GM18505 (cell line): ENCODE data around the gene AGXT.
"Not testable (repeated sequence)": the region's sequence is repeated elsewhere in the genome, so short reads cannot be mapped to it uniquely, and the experiment has no call there.

Experiments used
- ATAC-seq: cut with Tn5 transposase; IDR thresholded peaks from one replicate; pipeline ENCODE4 v1.9.1; 2021; ENCODE audit not compliant: unreplicated experiment
- POLR2A ChIP-seq: IDR thresholded peaks from 4 replicates; pipeline ENCODE4 v1.6.1; 2011; ENCODE audit warnings: borderline replicate concordance; ENCODE audit not compliant: insufficient read depth, insufficient read length; ENCODE audit errors: extremely low read depth

AGXT gene

DNA sequence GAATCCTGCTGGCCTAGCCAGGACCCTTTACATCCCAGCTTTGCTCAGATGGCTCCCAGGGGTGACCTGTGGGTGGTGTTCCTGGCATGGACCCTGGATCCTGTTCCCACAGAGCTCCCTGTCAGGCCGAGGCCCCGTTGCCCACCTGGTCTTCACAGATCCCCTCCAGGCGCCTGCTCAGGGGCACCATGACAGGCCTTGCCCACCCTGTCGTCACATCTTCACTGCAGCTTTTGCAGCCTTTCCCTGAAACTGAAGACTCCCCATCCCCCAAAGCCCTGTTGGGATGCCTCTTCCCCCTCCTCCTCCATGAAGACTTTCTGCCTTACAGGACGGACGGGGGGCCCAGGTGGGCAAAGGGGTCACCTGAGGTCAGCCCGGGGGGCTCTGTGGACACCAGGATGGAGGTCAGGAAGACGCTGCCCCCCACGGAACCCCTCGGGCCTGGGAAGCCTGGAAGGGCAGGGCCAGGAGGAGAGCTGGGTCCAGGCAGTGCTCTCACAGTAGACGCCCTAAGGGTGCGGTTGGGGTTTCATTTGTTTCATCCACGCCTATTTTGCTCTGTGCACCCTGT lies 35.6 kb upstream of the AGXT start:
- TF ChIP-seq POLR2A = no peak
- no peak for ATAC-seq

DNA sequence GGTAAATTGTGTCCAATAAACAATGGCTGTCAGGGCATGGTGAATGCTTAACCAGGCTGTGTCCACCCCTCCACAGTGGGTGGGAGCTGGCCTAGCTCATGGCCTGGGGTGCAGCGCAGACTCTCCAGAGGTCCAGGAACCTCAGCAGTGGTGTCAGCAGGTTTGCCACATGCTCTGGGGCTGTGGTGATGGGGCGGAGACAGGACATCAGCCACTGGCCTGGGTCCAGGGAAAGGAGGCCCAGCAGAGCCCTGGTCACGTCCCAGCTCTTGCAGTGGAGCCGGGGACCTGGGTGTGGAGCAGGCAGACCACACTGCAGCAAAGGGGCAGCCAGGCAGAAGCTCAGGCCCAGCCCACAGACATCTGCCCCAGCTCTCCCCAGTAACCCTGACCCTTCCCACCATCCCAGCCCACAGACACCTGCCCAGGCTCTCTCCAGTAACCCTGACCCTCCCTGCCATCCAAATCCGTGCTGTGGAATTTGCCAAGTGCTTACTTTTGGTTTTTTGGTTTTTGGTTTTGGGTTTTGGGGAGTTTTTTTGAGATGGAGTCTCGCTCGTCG lies 34.8 kb upstream of the AGXT start:
- TF ChIP-seq POLR2A = no peak
- ATAC-seq = no peak

- no peak for TF ChIP-seq POLR2A
- no peak for ATAC-seq
Measured at GRCh38 chr2:240834377-240834975, 34.1 kb upstream of the AGXT start.

DNA sequence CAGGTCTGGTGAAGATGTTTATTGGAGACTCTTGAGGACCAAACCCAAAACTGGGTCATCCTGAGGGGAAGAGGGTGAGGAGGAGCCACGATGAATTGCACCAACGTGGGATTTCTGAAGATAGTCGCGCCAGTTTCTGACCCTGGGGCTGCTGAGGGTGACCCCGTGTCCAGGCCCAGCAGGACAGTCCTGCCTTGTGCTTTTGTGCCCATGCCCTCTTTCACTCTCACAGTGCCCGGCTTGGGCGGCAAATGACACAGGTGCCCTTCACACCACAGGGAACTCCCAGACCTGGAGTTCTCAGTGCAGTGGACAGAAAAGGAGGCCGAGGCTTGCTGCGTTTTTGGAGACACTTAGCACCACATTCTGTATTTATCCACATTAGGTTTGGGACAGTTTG lies 33.1 kb upstream of the AGXT start:
- no peak for TF ChIP-seq POLR2A
- no peak for ATAC-seq

GRCh38 chr2:240836781-240837467 lies 31.7 kb upstream of the AGXT start:
- no peak for ATAC-seq
- TF ChIP-seq POLR2A = no peak

DNA sequence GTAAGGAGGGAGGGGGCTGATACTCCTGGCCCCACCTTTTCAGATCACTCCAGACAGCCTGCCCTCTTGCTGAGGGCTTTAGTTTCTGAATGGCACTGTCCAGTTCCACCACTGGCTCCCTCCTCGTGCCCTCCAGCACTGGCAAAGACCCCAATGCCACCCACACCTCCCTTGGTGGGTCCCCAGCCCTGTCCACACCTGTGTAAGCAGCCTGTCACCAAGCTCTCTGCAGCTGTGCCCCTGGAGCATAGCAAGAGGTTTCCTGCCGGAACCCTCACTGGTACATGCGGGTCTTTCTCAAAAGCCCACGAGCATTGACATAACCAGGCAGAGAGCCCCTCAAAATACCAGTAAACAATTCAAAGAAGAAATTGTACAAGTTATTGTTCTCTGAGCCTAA lies 31.0 kb upstream of the AGXT start:
- no peak for ATAC-seq
- no peak for TF ChIP-seq POLR2A

DNA sequence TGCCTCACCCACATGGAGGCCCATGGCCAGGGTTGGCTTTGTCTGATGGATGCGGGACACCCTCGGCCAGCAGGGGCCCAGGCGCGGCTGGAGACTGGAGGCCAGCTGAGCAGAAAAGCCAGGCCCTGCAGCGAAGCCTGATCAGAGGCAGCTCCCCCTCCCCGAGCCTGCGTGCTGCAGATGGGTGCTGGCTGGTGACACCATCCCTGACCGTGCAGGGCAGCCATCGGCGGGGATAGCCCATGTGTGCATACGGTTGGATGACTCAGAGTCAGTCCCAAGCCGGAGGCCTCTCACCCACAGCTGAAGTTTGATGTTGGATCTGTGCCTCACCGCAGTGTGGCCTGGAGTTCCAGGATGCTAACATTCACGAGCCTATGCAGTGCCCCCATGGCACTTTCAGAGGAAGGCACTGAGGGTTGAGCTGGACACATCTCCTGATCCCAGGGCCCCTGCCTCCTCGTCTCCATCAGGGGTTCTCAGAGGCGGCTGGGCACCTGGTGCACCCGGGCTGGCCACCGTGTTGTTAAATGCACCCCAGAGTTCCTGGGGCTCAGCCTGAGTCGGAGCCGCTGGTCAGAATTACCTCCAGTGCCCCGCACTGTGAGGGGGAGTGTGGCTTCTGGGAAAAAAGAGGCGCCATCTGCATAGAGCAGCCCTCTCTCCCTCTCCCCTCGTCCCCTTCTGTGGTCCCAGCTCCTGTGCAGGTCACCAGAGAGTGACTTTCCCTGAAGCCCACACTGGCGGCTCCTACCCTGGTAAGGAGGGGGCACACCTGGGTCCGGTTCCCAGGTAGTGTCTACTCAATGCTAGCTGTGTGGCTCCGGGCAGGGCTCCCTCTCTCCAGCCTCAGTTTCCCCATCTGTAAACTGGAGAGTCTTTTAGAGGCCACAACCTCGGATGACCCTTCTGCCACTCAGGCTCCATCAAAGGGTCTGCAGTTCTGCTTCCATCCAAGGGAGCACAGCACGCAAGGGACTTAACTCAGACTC lies 29.2 kb upstream of the AGXT start:
- TF ChIP-seq POLR2A = no peak
- no peak for ATAC-seq

DNA sequence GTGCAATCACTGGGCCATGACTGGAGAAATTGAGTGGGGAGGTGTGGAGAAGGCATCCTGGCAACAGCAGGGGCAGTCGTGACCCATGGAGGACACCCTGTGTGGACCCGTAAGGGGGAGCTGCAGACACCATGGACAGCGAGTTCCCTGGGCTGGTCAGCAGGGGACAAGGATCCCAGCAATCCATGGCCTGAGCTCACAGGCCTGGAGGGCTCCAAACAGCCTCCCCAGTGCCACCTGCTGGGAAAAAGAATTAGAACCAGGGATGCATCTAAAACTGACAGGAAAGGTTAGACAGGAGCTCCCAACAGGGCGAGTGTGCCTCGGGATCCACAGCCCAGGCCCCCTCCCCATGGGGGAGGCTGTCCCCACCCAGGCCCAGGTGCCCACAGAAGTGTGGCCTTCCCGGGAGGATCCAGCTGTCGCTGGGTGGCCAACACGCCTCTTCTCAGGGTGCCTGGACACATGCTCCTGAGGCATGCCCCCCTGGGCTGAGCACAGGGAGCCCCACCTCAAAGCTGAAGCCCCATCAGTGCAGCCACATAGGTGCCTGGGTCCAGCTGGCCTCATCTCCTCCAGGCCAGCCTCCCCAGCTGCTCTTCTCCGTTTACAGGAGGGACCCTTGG lies 28.1 kb upstream of the AGXT start:
- no peak for TF ChIP-seq POLR2A
- no peak for ATAC-seq

DNA sequence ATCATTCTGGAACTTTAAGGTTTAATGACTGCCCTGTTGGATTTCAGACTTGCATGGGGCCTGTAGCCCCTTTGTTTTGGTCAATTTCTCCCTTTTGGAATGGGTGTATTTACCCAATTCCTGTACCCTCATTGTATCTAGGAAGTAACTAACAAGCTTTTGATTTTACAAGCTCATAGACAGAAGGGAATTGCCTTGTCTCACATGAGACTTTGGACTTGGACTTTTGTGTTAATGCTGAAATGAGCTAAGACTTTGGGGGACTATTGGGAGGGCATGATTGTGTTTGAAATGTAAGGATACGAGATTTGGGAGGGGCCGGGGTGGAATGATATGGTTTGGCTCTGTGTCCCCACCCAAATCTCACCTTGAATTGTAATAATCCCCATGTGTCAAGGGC lies 22.3 kb upstream of the AGXT start:
- not testable (repeated sequence) for ATAC-seq

GRCh38 chr2:240846873-240847595 lies 21.6 kb upstream of the AGXT start:
- TF ChIP-seq POLR2A = no peak

DNA sequence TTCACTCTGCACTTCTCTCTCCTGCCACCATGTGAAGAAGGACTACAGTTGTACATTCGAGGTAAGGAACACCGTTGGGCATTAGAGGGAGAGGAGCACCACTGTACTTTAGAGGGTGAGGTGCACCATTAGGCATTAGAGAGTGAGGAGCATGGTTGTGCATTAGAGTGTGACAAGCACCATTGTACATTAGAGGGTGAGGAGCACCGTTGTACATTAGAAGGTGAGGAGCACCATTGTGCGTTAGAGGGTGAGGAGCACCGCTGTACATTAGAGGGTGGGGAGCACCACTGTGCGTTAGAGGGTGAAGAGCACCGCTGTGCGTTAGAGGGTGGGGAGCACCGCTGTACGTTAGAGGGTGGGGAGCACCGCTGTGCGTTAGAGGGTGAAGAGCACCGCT lies 20.8 kb upstream of the AGXT start:
- no peak for ATAC-seq
- TF ChIP-seq POLR2A = no peak

More at GRCh38 chr2:240846873-240847595, 21.6 kb upstream of the AGXT start:
- no peak for ATAC-seq
